HCT116 (cell line): ENCODE results near the gene ABCC1. TPM values are rescaled to one million over a fixed set of nuclear protein-coding genes. Genes with fewer than 3 reads are reported as not detected.
A peak's percentile ranks its signal among the peaks of the same experiment; 100 is the strongest.

Source experiments
- ATAC-seq: fragments of 200-7000 bp; cut with Tn5 transposase; 2 replicates; pipeline ENCODE4 v1.9.1; 2020; ENCODE audit warnings: mild to moderate bottlenecking, moderate library complexity
- BruUV-seq: library from RNA; stranded (reverse); fragments of 400-500 nt; replicated peaks from 2 replicates; lab custom pipeline; 2021; lab: Mats Ljungman, UMichigan
- CTCF ChIA-PET: fragments of 300-600 bp; sonication (Branson Sonifier 250); formaldehyde crosslinking; loops from one replicate; lab custom pipeline; 2021; ENCODE audit warnings: antibody characterized with exemption; lab: Charles Lee
- POLR2A ChIA-PET: fragments of 300-600, 350-600 bp; sonication (Branson Sonifier 250); formaldehyde crosslinking; loops from one replicate; lab custom pipeline; 2021; ENCODE audit warnings: antibody characterized with exemption; lab: Charles Lee
- RAD21 ChIA-PET, 2 experiments: fragments of 300-600 bp; sonication (Branson Sonifier 250); formaldehyde crosslinking; loops; one replicate each; lab custom pipeline; 2023; ENCODE audit warnings: low total read pairs in 2 of 2; ENCODE audit not compliant: uncharacterized antibody in 2 of 2, unreplicated experiment in 2 of 2, low non-redundant PET in 1 of 2; lab: Charles Lee
- DNase-seq: peaks from one replicate; pipeline ENCODE4 v3.0.0-alpha.2; 2010; ENCODE audit warnings: low read depth, low spot score
- H2AFZ ChIP-seq: fragments of 200-600 bp; shearing (Covaris generic), sonication (generic); 2 replicates; pipeline ENCODE4 v1.6.1; 2017; ENCODE audit warnings: low read depth, mixed run types, mixed read lengths, antibody characterized with exemption, low read length; ENCODE audit not compliant: poor library complexity, severe bottlenecking
- H3K27ac ChIP-seq: 2 replicates; pipeline ENCODE4 v1.5.1; 2012; ENCODE audit warnings: low read depth, low read length
- H3K27me3 ChIP-seq: fragments of 200-600 bp; sonication (generic); 2 replicates; pipeline ENCODE4 v1.6.1; 2016; ENCODE audit warnings: mixed run types, low read length, mixed read lengths; ENCODE audit not compliant: insufficient read depth
- H3K36me3 ChIP-seq, 2 experiments: fragments of 200-500 bp in 1 of 2; fragments of 200-600 bp in 1 of 2; sonication (Bioruptor generic) in 1 of 2; sonication (generic) in 1 of 2; 2 replicates each; pipeline versions ENCODE4 v1.5.1 to v1.6.1; 2014 to 2016; ENCODE audit warnings: low read length in 2 of 2, inconsistent platforms in 1 of 2, mixed read lengths in 1 of 2, mixed run types in 1 of 2; ENCODE audit not compliant: insufficient read depth in 2 of 2, control insufficient read depth in 1 of 2
- H3K4me1 ChIP-seq, 2 experiments: fragments of 200-600 bp in 1 of 2; sonication (generic) in 1 of 2; 2 replicates each; pipeline versions ENCODE4 v1.5.1 to v1.6.1; 2012 to 2017; ENCODE audit warnings: low read length in 2 of 2, inconsistent platforms in 1 of 2, mild to moderate bottlenecking in 1 of 2, mixed read lengths in 1 of 2, mixed run types in 1 of 2, moderate library complexity in 1 of 2; ENCODE audit not compliant: insufficient read depth in 2 of 2, control insufficient read depth in 1 of 2
- H3K4me2 ChIP-seq: fragments of 200-600 bp; sonication (generic); 2 replicates; pipeline ENCODE4 v1.6.1; 2017; ENCODE audit warnings: mixed run types, low read length, mixed read lengths
- H3K4me3 ChIP-seq, 2 experiments: fragments of 200-600 bp in 1 of 2; sonication (generic) in 1 of 2; replicated peaks in 1 of 2; 2 replicates each; pipeline ENCODE4 v1.5.1; 2011 to 2016; ENCODE audit warnings: low read length in 2 of 2, control low read depth in 1 of 2, low read depth in 1 of 2, mild to moderate bottlenecking in 1 of 2, mixed read lengths in 1 of 2, mixed run types in 1 of 2
- H3K79me2 ChIP-seq: fragments of 200-600 bp; sonication (generic); 2 replicates; pipeline ENCODE4 v1.6.1; 2017; ENCODE audit warnings: mild to moderate bottlenecking, mixed run types, low read length, moderate library complexity, mixed read lengths; ENCODE audit not compliant: insufficient read depth
- H3K9ac ChIP-seq: fragments of 200-600 bp; sonication (generic); 2 replicates; pipeline ENCODE4 v1.6.1; 2016; ENCODE audit warnings: low read length, mixed read lengths
- H3K9me2 ChIP-seq: fragments of 200-600 bp; sonication (generic), shearing (Covaris generic); 2 replicates; pipeline ENCODE4 v1.6.1; 2017; ENCODE audit warnings: mixed run types, mild to moderate bottlenecking, moderate library complexity; ENCODE audit not compliant: insufficient read depth
- H3K9me3 ChIP-seq, 2 experiments: fragments of 200-500 bp in 1 of 2; fragments of 200-600 bp in 1 of 2; sonication (Bioruptor generic) in 1 of 2; sonication (generic) in 1 of 2; 2 replicates each; pipeline ENCODE4 v1.6.1; 2014 to 2017; ENCODE audit warnings: low read length in 2 of 2, mixed read lengths in 2 of 2, inconsistent platforms in 1 of 2, low read depth in 1 of 2, mild to moderate bottlenecking in 1 of 2, mixed run types in 1 of 2, moderate library complexity in 1 of 2; ENCODE audit not compliant: control insufficient read depth in 1 of 2, insufficient read depth in 1 of 2
- H4K20me1 ChIP-seq: fragments of 200-600 bp; sonication (generic), shearing (Covaris generic); 2 replicates; pipeline ENCODE4 v1.6.1; 2017; ENCODE audit warnings: mixed run types, mild to moderate bottlenecking, moderate library complexity; ENCODE audit not compliant: insufficient read depth
- CBX3 ChIP-seq: IDR thresholded peaks from 2 replicates; pipeline ENCODE4 v1.6.1; 2012; ENCODE audit warnings: low read depth
- CEBPB ChIP-seq: IDR thresholded peaks from 2 replicates; pipeline ENCODE4 v1.6.1; 2012; ENCODE audit warnings: low read depth
- ELF1 ChIP-seq: IDR thresholded peaks from 2 replicates; pipeline ENCODE4 v1.6.1; 2012; ENCODE audit warnings: low read depth, borderline replicate concordance
- EZH2 ChIP-seq: fragments of 200-600 bp; sonication (generic); IDR thresholded peaks from 2 replicates; pipeline ENCODE4 v1.6.1; 2017; ENCODE audit warnings: antibody characterized with exemption, mixed run types
- JUND ChIP-seq: IDR thresholded peaks from 2 replicates; pipeline ENCODE4 v1.6.1; 2012
- POLR2A ChIP-seq: IDR thresholded peaks from 2 replicates; pipeline ENCODE4 v1.7.0; 2011; ENCODE audit warnings: borderline replicate concordance; ENCODE audit not compliant: insufficient read depth, insufficient read length; ENCODE audit errors: extremely low read depth
- POLR2AphosphoS5 ChIP-seq: IDR thresholded peaks from 2 replicates; pipeline ENCODE4 v1.6.1; 2011; ENCODE audit warnings: mild to moderate bottlenecking, low read depth, low read length, moderate library complexity
- RAD21 ChIP-seq: IDR thresholded peaks from 2 replicates; pipeline ENCODE4 v1.6.1; 2012; ENCODE audit warnings: low read depth, mild to moderate bottlenecking
- SIN3A ChIP-seq: IDR thresholded peaks from 2 replicates; pipeline ENCODE4 v1.6.1; 2012; ENCODE audit warnings: low read depth
- SP1 ChIP-seq: IDR thresholded peaks from 2 replicates; pipeline ENCODE4 v1.6.1; 2012; ENCODE audit warnings: low read depth
- SRF ChIP-seq: IDR thresholded peaks from 2 replicates; pipeline ENCODE4 v1.6.1; 2012; ENCODE audit warnings: low read depth
- TCF7L2 ChIP-seq: IDR thresholded peaks from 2 replicates; pipeline ENCODE4 v1.7.0; 2011; ENCODE audit warnings: borderline replicate concordance, inconsistent platforms; ENCODE audit not compliant: insufficient read depth, insufficient read length; ENCODE audit errors: extremely low read depth
- YY1 ChIP-seq: IDR thresholded peaks from 2 replicates; pipeline ENCODE4 v1.6.1; 2011; ENCODE audit warnings: low read length, low read depth, moderate library complexity, mild to moderate bottlenecking; ENCODE audit not compliant: insufficient replicate concordance; ENCODE audit errors: extremely low read depth
- ZFX ChIP-seq: fragments of 450-650 bp; IDR thresholded peaks from 2 replicates; pipeline ENCODE4 v1.6.1; 2017
- ZNF274 ChIP-seq: fragments of 200-500 bp; sonication (Bioruptor generic); IDR thresholded peaks from 2 replicates; pipeline ENCODE4 v1.6.1; 2014; ENCODE audit warnings: mild to moderate bottlenecking, low read depth, low read length, inconsistent platforms
- intact Hi-C: fragments of 100-400 bp; cut with micrococcal nuclease; formaldehyde crosslinking; loops from 2 replicates; pipeline ENCODE4 v1.10.0; 2022
- total RNA-seq: library from RNA; stranded (reverse); gene quantifications from one replicate; pipeline ENCODE4 v1.2.1, GENCODE V29; 2021; ENCODE audit not compliant: unreplicated experiment
- TF ChIP-seq, protein P1 (sequence below): IDR thresholded peaks from 2 replicates; pipeline ENCODE4 v1.6.1; 2012
- TF ChIP-seq, protein P2 (sequence below): IDR thresholded peaks from 2 replicates; pipeline ENCODE4 v1.6.1; 2012
- TF ChIP-seq, protein P3 (sequence below): IDR thresholded peaks from 2 replicates; pipeline ENCODE4 v1.6.1; 2011; ENCODE audit warnings: mild to moderate bottlenecking, low read length, moderate library complexity; ENCODE audit not compliant: insufficient replicate concordance; ENCODE audit errors: extremely low read depth
- TF ChIP-seq, protein P4 (sequence below): IDR thresholded peaks from 2 replicates; pipeline ENCODE4 v1.6.1; 2012; ENCODE audit warnings: low read depth

Gene ABCC1
- total RNA-seq, 1 experiment from 2014 or later = 61.9 TPM

DNA sequence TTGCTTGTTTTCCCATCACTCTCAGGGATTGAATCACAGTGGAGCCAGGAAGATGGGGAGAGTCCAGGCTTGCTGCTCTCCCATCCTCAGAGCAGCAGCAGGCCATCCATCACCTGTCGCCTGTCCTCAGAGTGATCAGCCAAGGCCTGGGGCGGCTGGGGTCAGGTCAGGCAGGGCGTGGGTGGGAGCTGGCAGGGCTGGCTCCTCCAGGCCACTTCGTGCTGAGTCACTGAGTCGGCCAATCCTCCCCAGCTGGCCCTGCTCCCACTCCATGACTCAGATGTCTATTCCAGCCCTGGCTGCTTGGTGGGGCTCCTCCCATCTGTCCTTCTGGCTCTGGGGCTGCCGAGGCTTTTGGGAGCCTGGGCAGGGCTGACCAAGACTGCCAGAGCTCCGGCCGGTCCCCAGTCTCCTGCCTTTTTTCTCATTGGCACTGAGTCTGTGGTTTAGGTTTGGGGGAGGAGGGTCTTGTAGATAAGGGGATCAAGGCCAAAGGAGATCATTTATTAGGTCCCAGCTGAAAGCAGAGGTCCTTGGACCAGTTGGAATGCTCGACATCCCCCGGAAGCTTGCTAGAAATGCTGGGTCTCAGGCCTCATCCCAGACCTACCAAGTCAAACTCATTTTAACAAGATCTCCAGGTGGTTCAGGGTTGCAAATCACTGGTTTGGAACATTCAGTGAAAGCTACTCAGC, 72.7 kb downstream of the ABCC1 start (continued):
- TF ChIP-seq SP1 = peak; percentile 82
- TF ChIP-seq CEBPB = no peak
- TF ChIP-seq, protein P1, sequence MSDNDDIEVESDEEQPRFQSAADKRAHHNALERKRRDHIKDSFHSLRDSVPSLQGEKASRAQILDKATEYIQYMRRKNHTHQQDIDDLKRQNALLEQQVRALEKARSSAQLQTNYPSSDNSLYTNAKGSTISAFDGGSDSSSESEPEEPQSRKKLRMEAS = peak; percentile 61
- 0 out of 2 replicates have a peak, but pooled peaks have one; percentile 49 for TF ChIP-seq RAD21

DNA sequence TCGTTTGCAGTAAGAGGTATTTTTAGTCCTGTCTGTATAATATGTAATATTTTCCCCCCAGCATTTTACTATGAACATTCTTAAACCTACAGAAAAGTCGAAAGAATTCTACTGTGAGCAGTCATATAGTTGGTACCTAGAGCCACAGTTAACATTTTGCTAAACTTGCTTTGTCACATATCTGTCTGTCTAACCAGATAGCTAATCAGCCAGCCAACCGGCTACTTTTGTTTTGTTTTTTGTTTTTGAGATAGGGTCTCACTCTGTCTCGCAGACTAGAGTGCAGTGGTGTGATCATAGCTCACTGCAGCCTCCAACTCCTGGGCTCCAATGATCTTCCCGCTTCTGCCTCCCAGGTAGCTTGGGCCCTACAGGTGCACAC, 73.3 kb downstream of the ABCC1 start:
- peak overlapping the region; percentile 67 for H3K4me2 ChIP-seq
- H3K9me3 ChIP-seq = no peaks in the 10 kb centered on the region
- no TSS peak for BruUV-seq
- H3K9me2 ChIP-seq = no peaks in the 10 kb centered on the region
- DNase-seq (no peak), ATAC-seq (no peak)
- intact Hi-C loops = loop anchor here (2.0 to 5.0 kb wide), 2 partner anchors 72 to 135 kb away; partner anchors contain the start of gene CEP20
- H3K4me3 ChIP-seq = peak overlapping the region in 1 of 2 experiments; percentile 19; a peak in 2 of 4 replicates
- ChIA-PET POLR2A (interaction anchor here (1.0 to 1.3 kb wide), 2 partner anchors 10 to 134 kb away, joined by 3 to 4 read pairs; partner anchors contain the start of gene CEP20), RAD21 (no interaction called here), CTCF (no interaction called here)
- peak overlapping the region; percentile 75 for H3K27ac ChIP-seq
- peaks cover 63% of the 10 kb centered on the region for H3K79me2 ChIP-seq
- H3K4me1 ChIP-seq = peaks cover 48 to 74% of the 10 kb centered on the region in 2 experiments
- peak overlapping the region; percentile 45 for H3K9ac ChIP-seq
- no peaks in the 10 kb centered on the region for H3K27me3 ChIP-seq
- peaks cover 2 to 11% of the 10 kb centered on the region in 2 experiments; a peak in 2 of 4 replicates for H3K36me3 ChIP-seq
- no peak overlapping the region for H2AFZ ChIP-seq
- H4K20me1 ChIP-seq = no peaks in the 10 kb centered on the region
- TF ChIP-seq, protein P2, sequence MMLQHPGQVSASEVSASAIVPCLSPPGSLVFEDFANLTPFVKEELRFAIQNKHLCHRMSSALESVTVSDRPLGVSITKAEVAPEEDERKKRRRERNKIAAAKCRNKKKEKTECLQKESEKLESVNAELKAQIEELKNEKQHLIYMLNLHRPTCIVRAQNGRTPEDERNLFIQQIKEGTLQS = no peak
- TF ChIP-seq EZH2 = no peak
- no peak for TF ChIP-seq SIN3A
- TF ChIP-seq JUND = no peak
- TF ChIP-seq CEBPB = no peak
- TF ChIP-seq SP1 = no peak
- no peak for TF ChIP-seq CBX3
- TF ChIP-seq, protein P1 = no peak
- TF ChIP-seq, protein P3, sequence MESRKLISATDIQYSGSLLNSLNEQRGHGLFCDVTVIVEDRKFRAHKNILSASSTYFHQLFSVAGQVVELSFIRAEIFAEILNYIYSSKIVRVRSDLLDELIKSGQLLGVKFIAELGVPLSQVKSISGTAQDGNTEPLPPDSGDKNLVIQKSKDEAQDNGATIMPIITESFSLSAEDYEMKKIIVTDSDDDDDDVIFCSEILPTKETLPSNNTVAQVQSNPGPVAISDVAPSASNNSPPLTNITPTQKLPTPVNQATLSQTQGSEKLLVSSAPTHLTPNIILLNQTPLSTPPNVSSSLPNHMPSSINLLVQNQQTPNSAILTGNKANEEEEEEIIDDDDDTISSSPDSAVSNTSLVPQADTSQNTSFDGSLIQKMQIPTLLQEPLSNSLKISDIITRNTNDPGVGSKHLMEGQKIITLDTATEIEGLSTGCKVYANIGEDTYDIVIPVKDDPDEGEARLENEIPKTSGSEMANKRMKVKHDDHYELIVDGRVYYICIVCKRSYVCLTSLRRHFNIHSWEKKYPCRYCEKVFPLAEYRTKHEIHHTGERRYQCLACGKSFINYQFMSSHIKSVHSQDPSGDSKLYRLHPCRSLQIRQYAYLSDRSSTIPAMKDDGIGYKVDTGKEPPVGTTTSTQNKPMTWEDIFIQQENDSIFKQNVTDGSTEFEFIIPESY = no peak
- TF ChIP-seq YY1 = no peak
- TF ChIP-seq, protein P4, sequence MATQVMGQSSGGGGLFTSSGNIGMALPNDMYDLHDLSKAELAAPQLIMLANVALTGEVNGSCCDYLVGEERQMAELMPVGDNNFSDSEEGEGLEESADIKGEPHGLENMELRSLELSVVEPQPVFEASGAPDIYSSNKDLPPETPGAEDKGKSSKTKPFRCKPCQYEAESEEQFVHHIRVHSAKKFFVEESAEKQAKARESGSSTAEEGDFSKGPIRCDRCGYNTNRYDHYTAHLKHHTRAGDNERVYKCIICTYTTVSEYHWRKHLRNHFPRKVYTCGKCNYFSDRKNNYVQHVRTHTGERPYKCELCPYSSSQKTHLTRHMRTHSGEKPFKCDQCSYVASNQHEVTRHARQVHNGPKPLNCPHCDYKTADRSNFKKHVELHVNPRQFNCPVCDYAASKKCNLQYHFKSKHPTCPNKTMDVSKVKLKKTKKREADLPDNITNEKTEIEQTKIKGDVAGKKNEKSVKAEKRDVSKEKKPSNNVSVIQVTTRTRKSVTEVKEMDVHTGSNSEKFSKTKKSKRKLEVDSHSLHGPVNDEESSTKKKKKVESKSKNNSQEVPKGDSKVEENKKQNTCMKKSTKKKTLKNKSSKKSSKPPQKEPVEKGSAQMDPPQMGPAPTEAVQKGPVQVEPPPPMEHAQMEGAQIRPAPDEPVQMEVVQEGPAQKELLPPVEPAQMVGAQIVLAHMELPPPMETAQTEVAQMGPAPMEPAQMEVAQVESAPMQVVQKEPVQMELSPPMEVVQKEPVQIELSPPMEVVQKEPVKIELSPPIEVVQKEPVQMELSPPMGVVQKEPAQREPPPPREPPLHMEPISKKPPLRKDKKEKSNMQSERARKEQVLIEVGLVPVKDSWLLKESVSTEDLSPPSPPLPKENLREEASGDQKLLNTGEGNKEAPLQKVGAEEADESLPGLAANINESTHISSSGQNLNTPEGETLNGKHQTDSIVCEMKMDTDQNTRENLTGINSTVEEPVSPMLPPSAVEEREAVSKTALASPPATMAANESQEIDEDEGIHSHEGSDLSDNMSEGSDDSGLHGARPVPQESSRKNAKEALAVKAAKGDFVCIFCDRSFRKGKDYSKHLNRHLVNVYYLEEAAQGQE = no peak
- TF ChIP-seq SRF = no peak
- no peak for TF ChIP-seq ZFX
- TF ChIP-seq ZNF274 = no peak
- no peak for TF ChIP-seq POLR2AphosphoS5
- no peak for TF ChIP-seq ELF1
- no peak for TF ChIP-seq POLR2A
- TF ChIP-seq RAD21 = no peak
- no peak for TF ChIP-seq TCF7L2
